ENCODE results near the gene C11orf91.
"Not testable (repeated sequence)": the region's sequence is repeated elsewhere in the genome, so short reads cannot be mapped to it uniquely, and the experiment has no call there.

C11orf91 gene

DNA sequence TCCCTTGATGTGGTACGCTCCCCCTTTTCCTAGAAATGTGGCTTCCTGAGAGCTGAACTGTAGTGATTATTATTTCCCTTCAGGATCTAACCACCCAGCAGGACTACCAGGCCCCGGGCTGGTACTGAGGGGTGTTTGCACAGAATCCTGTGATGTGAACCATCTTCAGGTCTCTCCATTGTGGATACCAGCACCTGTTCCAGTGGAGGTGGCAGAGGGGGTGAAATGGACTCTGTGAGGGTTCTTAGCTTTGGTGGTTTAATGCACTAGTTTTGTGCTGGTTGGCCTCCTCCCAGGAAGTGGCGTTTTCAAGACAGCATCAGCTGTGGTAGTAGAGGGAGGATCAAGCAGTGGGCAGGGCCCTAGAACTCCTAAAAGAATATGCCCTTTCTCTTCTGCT is 18.6 kb downstream of the C11orf91 start:
- H3K27me3 ChIP-seq (ENCODE audit: insufficient read depth, low read depth, severe bottlenecking) = no peaks in the 10 kb centered on the region
- no peak overlapping the region for H3K4me3 ChIP-seq (ENCODE audit: low read depth, low read length)
- TF ChIP-seq, protein P1, sequence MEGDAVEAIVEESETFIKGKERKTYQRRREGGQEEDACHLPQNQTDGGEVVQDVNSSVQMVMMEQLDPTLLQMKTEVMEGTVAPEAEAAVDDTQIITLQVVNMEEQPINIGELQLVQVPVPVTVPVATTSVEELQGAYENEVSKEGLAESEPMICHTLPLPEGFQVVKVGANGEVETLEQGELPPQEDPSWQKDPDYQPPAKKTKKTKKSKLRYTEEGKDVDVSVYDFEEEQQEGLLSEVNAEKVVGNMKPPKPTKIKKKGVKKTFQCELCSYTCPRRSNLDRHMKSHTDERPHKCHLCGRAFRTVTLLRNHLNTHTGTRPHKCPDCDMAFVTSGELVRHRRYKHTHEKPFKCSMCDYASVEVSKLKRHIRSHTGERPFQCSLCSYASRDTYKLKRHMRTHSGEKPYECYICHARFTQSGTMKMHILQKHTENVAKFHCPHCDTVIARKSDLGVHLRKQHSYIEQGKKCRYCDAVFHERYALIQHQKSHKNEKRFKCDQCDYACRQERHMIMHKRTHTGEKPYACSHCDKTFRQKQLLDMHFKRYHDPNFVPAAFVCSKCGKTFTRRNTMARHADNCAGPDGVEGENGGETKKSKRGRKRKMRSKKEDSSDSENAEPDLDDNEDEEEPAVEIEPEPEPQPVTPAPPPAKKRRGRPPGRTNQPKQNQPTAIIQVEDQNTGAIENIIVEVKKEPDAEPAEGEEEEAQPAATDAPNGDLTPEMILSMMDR (IDR thresholded peaks at IDR 0.05; ENCODE audit: low read depth, low read length) = no peak
- DNase-seq = no peak
- H3K27ac ChIP-seq = no peak overlapping the region
- H3K36me3 ChIP-seq = no peaks in the 10 kb centered on the region
- peaks cover 4% of the 10 kb centered on the region for H3K9me3 ChIP-seq (ENCODE audit: severe bottlenecking)

DNA sequence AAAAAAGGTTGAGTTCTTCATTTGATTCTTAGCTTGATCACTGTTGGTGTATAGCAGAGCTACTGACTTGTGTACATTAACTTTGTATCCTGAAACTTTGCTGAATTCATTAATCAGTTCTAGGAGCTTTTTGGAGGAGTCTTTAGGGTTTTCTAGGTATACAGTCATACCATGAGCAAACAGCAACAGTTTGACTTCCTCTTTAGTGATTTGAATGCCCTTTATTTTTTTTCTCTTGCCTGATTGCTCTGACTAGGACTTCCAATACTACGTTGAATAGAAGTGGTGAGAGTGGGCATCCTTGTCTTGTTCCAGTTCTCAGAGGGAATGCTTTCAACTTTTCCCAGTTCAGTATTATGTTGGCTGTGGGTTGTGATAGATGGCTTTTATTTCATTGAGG is 22.0 kb downstream of the C11orf91 start:
- not testable (repeated sequence) for H3K27me3 ChIP-seq (ENCODE audit: insufficient read depth, low read depth, severe bottlenecking); H3K9me3 ChIP-seq (ENCODE audit: severe bottlenecking); H3K27ac ChIP-seq; H3K36me3 ChIP-seq; H3K4me3 ChIP-seq (ENCODE audit: low read depth, low read length); DNase-seq

DNA sequence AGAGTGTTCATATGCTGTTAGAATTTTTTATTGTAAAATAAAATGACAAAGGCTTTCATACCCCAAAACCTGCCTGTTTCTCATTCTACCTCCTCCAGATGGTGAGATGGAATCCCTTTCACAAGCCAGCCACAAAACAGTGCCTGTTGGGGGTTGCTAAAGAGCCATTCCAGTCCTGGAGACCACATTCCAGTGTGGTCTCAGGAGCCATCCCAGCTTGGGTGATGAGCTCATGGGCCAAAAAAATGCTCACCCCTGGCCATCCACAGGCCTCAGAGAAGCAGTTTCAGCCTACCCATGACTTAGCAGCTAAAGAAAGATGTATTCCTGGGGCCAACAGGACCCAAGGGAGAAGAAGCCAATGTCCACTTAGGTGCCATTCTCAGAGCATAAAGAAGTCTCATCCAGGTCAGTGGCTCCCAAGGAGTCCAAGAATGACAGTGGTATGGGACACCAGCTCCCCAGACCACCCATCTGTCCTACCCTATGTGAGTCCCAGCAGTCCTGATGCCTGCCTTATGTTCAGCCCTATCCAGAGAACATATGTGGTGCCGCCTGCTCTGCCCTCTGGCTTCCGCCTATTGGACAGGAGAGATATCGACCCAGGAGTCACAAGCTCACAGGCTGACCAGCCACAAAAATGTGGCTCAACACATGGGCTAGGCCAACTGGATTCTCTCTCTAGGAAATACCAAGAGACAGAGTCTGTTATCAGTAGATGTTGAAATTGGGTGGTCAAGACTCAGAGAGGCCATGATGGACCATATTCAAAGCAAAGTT is 26.4 kb downstream of the C11orf91 start:
- no peak for DNase-seq
- TF ChIP-seq, protein P1 (IDR thresholded peaks at IDR 0.05; ENCODE audit: low read depth, low read length) = no peak
- H3K27ac ChIP-seq = no peak overlapping the region
- H3K4me3 ChIP-seq (ENCODE audit: low read depth, low read length) = no peak overlapping the region
- H3K27me3 ChIP-seq (ENCODE audit: insufficient read depth, low read depth, severe bottlenecking) = no peaks in the 10 kb centered on the region
- peaks cover 4% of the 10 kb centered on the region for H3K9me3 ChIP-seq (ENCODE audit: severe bottlenecking)
- no peaks in the 10 kb centered on the region for H3K36me3 ChIP-seq

DNA sequence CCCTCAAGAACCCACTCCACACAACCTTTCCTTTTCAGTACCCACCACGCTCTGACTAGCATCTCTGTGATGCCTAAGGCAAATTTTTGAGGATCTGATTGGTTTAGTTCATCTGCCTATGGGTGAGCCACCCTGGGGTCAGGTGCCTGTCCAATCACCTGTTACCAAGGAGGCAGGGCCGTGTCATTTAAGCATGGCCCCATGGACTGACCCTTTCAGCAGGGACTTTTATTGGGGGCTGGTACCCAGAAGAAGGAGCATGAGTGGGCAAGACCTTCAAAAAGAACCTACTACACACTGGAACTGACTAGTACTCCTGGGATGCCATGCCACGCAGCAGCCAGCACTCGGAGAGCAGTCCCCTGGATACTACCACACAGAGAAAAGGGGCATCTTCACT is 28.4 kb downstream of the C11orf91 start:
- DNase-seq = no peak
- TF ChIP-seq, protein P1 (IDR thresholded peaks at IDR 0.05; ENCODE audit: low read depth, low read length) = no peak
- Histone ChIP-seq H3K9me3 (ENCODE audit: severe bottlenecking) (no peaks in the 10 kb centered on the region), H3K27me3 (ENCODE audit: insufficient read depth, low read depth, severe bottlenecking) (no peaks in the 10 kb centered on the region), H3K4me3 (ENCODE audit: low read depth, low read length) (no peak overlapping the region), H3K36me3 (no peaks in the 10 kb centered on the region), H3K27ac (no peak overlapping the region)

DNA sequence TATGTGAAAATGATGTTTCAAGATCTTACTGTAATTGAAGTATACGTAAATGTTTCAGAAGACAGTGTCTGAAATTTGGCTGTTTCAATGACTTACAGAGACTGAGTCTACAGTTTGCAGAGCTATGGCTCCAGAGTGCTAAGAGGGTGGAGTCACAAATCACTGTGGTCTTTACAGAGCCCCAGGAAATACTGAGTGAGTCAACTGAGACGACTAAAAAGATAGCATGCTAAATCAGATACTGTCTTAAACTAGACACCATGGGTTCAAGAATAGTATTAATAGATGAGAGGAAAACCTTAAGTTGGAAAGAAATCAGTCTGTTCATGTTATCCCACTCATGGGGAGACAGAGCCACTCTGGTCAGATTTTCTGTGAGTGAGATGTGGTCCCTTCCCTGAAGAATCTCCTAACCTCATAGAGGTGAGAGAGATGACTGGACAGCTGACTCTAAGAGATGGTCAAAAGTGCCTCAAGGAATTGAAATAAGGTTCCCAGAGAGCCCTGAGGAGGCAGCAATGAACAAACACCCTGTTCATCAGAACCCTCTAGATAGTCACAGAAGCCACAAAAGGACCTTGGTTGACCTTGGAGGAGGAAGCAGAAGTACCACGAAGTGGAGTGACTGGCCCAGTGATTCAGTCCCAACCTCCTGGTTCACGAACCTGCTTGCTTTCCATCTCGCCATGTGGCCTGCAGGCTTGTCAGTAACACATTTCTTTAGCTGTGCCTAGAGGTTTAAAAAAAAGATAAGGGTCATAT is 30.2 kb downstream of the C11orf91 start:
- Histone ChIP-seq H3K27ac (no peak overlapping the region), H3K9me3 (ENCODE audit: severe bottlenecking) (no peaks in the 10 kb centered on the region), H3K27me3 (ENCODE audit: insufficient read depth, low read depth, severe bottlenecking) (no peaks in the 10 kb centered on the region), H3K36me3 (no peaks in the 10 kb centered on the region), H3K4me3 (ENCODE audit: low read depth, low read length) (no peak overlapping the region)
- TF ChIP-seq, protein P1 (IDR thresholded peaks at IDR 0.05; ENCODE audit: low read depth, low read length) = no peak
- no peak for DNase-seq

DNA sequence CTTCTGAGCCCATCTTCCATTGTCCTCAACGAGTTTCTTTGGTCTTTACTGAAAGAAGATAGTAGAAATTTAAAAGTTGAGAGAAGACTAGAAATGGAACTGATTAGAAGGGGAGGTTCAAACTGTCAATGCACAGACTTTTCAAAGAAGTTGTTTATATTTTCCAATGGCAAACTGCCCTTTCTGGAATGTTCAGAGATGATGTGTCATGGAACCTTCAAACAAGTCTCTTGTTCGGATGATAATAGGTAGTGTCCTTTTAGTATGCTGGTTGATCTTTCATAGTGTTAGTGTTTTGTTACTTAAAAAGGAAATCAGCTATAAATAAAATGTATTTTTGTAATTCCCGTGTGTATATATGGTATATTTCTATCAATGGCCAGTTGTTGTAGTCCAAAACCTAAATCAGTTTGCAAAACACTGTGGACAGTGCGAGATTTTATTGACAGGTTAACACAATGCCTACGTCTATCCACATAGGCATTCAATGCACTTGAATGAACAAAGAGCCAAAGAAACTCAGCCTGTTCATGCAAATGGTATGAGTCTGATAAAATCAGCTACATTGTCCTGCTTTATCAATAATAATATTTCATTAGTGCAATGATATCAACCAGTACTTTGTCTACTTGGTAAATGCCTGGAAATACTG is 30.9 kb downstream of the C11orf91 start:
- TF ChIP-seq, protein P1 (IDR thresholded peaks at IDR 0.05; ENCODE audit: low read depth, low read length) = no peak
- no peaks in the 10 kb centered on the region for H3K27me3 ChIP-seq (ENCODE audit: insufficient read depth, low read depth, severe bottlenecking)
- H3K4me3 ChIP-seq (ENCODE audit: low read depth, low read length) = no peak overlapping the region
- H3K27ac ChIP-seq = no peak overlapping the region
- no peaks in the 10 kb centered on the region for H3K36me3 ChIP-seq
- no peaks in the 10 kb centered on the region for H3K9me3 ChIP-seq (ENCODE audit: severe bottlenecking)
- no peak for DNase-seq

All from WERI-Rb-1 (cell line).